GM23338 (cell line): Measurements from ENCODE around the gene PDSS2. TPM values are rescaled to one million over a fixed set of nuclear protein-coding genes. Genes with fewer than 3 reads are reported as not detected.

Source experiments
- ATAC-seq: fragments of 200-7000 bp; cut with Tn5 transposase; 3 replicates; pipeline ENCODE4 v1.9.1; 2020
- DNase-seq: peaks from one replicate; pipeline ENCODE4 v3.0.0-alpha.2; 2015; ENCODE audit warnings: low spot score
- H2AFZ ChIP-seq: fragments of 200-600 bp; sonication (generic); 2 replicates; pipeline ENCODE4 v1.8.0; 2016; ENCODE audit warnings: antibody characterized with exemption, mild to moderate bottlenecking, moderate library complexity
- H3F3A ChIP-seq: fragments of 200-600 bp; sonication (generic); replicated peaks from 2 replicates; pipeline ENCODE4 v1.8.0; 2017; ENCODE audit warnings: antibody characterized with exemption, mixed run types, low read depth
- H3K27ac ChIP-seq: fragments of 200-600 bp; sonication (generic); 2 replicates; pipeline ENCODE4 v1.6.1; 2016; ENCODE audit warnings: low read depth
- H3K27me3 ChIP-seq: fragments of 200-600 bp; sonication (generic); 2 replicates; pipeline ENCODE4 v1.8.0; 2016; ENCODE audit warnings: mild to moderate bottlenecking, mixed run types, moderate library complexity; ENCODE audit not compliant: insufficient read depth
- H3K36me3 ChIP-seq: fragments of 200-600 bp; sonication (generic); 2 replicates; pipeline ENCODE4 v1.8.0; 2016; ENCODE audit warnings: mild to moderate bottlenecking; ENCODE audit not compliant: insufficient read depth
- H3K4me1 ChIP-seq: fragments of 200-600 bp; sonication (generic); 2 replicates; pipeline ENCODE4 v1.8.0; 2016; ENCODE audit warnings: mild to moderate bottlenecking, moderate library complexity; ENCODE audit not compliant: insufficient read depth
- H3K4me2 ChIP-seq: fragments of 200-600 bp; sonication (generic); 2 replicates; pipeline ENCODE4 v1.7.1; 2017; ENCODE audit warnings: mixed run types
- H3K4me3 ChIP-seq: fragments of 200-600 bp; sonication (generic); 2 replicates; pipeline ENCODE4 v1.6.1; 2016; ENCODE audit warnings: mixed run types
- H3K79me2 ChIP-seq: fragments of 200-600 bp; sonication (generic); replicated peaks from 2 replicates; pipeline ENCODE4 v1.8.0; 2017; ENCODE audit warnings: mild to moderate bottlenecking; ENCODE audit not compliant: insufficient read depth
- H3K9me2 ChIP-seq: fragments of 200-600 bp; sonication (generic); 2 replicates; pipeline ENCODE4 v1.8.0; 2017; ENCODE audit not compliant: insufficient read depth
- H4K20me1 ChIP-seq: fragments of 200-600 bp; sonication (generic); replicated peaks from 2 replicates; pipeline ENCODE4 v1.8.0; 2017; ENCODE audit warnings: mild to moderate bottlenecking; ENCODE audit not compliant: insufficient read depth
- H3K27ac Mint-ChIP-seq: 2 replicates; pipeline ENCODE4 v1.8.0; 2020; ENCODE audit warnings: inconsistent platforms, mild to moderate bottlenecking, moderate library complexity, mixed read lengths
- H3K27me3 Mint-ChIP-seq: 3 replicates; pipeline ENCODE4 v1.8.0; 2022; ENCODE audit warnings: low read depth, mild to moderate bottlenecking, moderate library complexity, mixed read lengths, inconsistent platforms; ENCODE audit not compliant: insufficient read depth, poor library complexity
- H3K36me3 Mint-ChIP-seq: 3 replicates; pipeline ENCODE4 v1.8.0; 2021; ENCODE audit warnings: low read depth, mild to moderate bottlenecking, inconsistent platforms, moderate library complexity, mixed read lengths
- H3K4me1 Mint-ChIP-seq: 3 replicates; pipeline ENCODE4 v1.8.0; 2020; ENCODE audit warnings: mild to moderate bottlenecking, inconsistent platforms, mixed read lengths
- H3K4me3 Mint-ChIP-seq: 3 replicates; pipeline ENCODE4 v1.8.0; 2021; ENCODE audit warnings: moderate library complexity, mild to moderate bottlenecking, inconsistent platforms, mixed read lengths
- H3K9me3 Mint-ChIP-seq: 3 replicates; pipeline ENCODE4 v1.8.0; 2020; ENCODE audit warnings: moderate library complexity, mild to moderate bottlenecking, inconsistent platforms, mixed read lengths
- CREB1 ChIP-seq: fragments of 250-450 bp; sonication (Bioruptor Pico); IDR thresholded peaks from 2 replicates; pipeline ENCODE4 v1.5.0; 2020; ENCODE audit warnings: low read depth, mild to moderate bottlenecking, moderate library complexity
- CTCF ChIP-seq, 2 experiments: fragments of 200-600 bp in 1 of 2; sonication (generic) in 1 of 2; conservative IDR thresholded peaks; 2 replicates each; pipeline versions ENCODE4 v1.5.1 to v1.6.1; 2016 to 2017; ENCODE audit warnings: antibody characterized with exemption in 2 of 2, low read depth in 2 of 2, mild to moderate bottlenecking in 2 of 2, moderate library complexity in 1 of 2
- EZH2 ChIP-seq: fragments of 200-600 bp; sonication (generic); IDR thresholded peaks from one replicate; pipeline ENCODE4 v1.8.0; 2017; ENCODE audit warnings: antibody characterized with exemption, mild to moderate bottlenecking, low read depth; ENCODE audit not compliant: unreplicated experiment
- EZH2phosphoT487 ChIP-seq: fragments of 200-600 bp; sonication (generic); IDR thresholded peaks from one replicate; pipeline ENCODE4 v1.8.1; 2018; ENCODE audit warnings: antibody characterized with exemption; ENCODE audit not compliant: unreplicated experiment
- JUNB ChIP-seq: IDR thresholded peaks from one replicate; pipeline ENCODE4 v1.6.1; 2016; ENCODE audit warnings: antibody characterized with exemption; ENCODE audit not compliant: unreplicated experiment
- NANOG ChIP-seq: IDR thresholded peaks from 2 replicates; pipeline ENCODE4 v1.6.1; 2016; ENCODE audit warnings: antibody characterized with exemption, borderline replicate concordance
- POLR2AphosphoS5 ChIP-seq: IDR thresholded peaks from 2 replicates; pipeline ENCODE4 v1.6.1; 2016; ENCODE audit warnings: antibody characterized with exemption, low read depth
- REST ChIP-seq: IDR thresholded peaks from one replicate; pipeline ENCODE4 v1.6.1; 2018; ENCODE audit warnings: antibody characterized with exemption; ENCODE audit not compliant: unreplicated experiment
- STAT1 ChIP-seq: IDR thresholded peaks from one replicate; pipeline ENCODE4 v1.6.1; 2016; ENCODE audit warnings: antibody characterized with exemption; ENCODE audit not compliant: unreplicated experiment
- ZNF114 ChIP-seq: fragments of 250-450 bp; sonication (Bioruptor Pico); IDR thresholded peaks from 2 replicates; pipeline ENCODE4 v1.5.0; 2020; ENCODE audit warnings: mild to moderate bottlenecking, moderate library complexity
- ZNF331 ChIP-seq: fragments of 250-450 bp; sonication (Bioruptor Pico); IDR thresholded peaks from 2 replicates; pipeline ENCODE4 v1.5.0; 2020; ENCODE audit warnings: low read depth, mild to moderate bottlenecking, moderate library complexity
- polyA plus RNA-seq: library from polyadenylated mRNA; unstranded; fragments of >200 nt; fragmentation: Nextera tagmentation; extraction: Ambion mirVana; gene quantifications from 2 replicates; pipeline ENCODE4 v1.2.1, GENCODE V29; 2016
- total RNA-seq: library from RNA; depleted of rRNA; stranded (reverse); fragments of >200 nt; shearing (Covaris generic); gene quantifications from 2 replicates; pipeline ENCODE4 v1.2.3, GENCODE V29; 2014
- TF ChIP-seq, protein P1 (sequence below): fragments of 250-450 bp; sonication (Bioruptor Pico); IDR thresholded peaks from 2 replicates; pipeline ENCODE4 v1.5.0; 2020; ENCODE audit warnings: mild to moderate bottlenecking, moderate library complexity
- TF ChIP-seq, protein P2 (sequence below): IDR thresholded peaks from 2 replicates; pipeline ENCODE4 v1.6.1; 2016; ENCODE audit warnings: antibody characterized with exemption

The PDSS2 gene
- total and polyA plus RNA-seq, 2 experiments from 2014 or later: 7.3 to 16.7 TPM

- H3K4me3 Mint-ChIP-seq: no peak overlapping the region
Measured at GRCh38 chr6:107314531-107314939, 144.8 kb downstream of the PDSS2 start.

More at GRCh38 chr6:107314531-107314939, 144.8 kb downstream of the PDSS2 start:
- Histone ChIP-seq H3K4me3 (no peak overlapping the region), H2AFZ (no peak overlapping the region), H3K27me3 (no peaks in the 10 kb centered on the region), H3K79me2 (no peaks in the 10 kb centered on the region), H3K9me2 (no peaks in the 10 kb centered on the region), H3K36me3 (no peaks in the 10 kb centered on the region), H3K27ac (no peak overlapping the region), H3F3A (no peaks in the 10 kb centered on the region), H3K4me2 (no peak overlapping the region), H4K20me1 (no peaks in the 10 kb centered on the region), H3K4me1 (no peaks in the 10 kb centered on the region)
- H3K36me3 Mint-ChIP-seq: no peaks in the 10 kb centered on the region; the same call in 2 of the 3 replicates
- H3K27ac Mint-ChIP-seq: no peak overlapping the region
- ATAC-seq (no peak), DNase-seq (no peak)
- no peaks in the 10 kb centered on the region for H3K27me3 Mint-ChIP-seq
- no peaks in the 10 kb centered on the region for H3K9me3 Mint-ChIP-seq
- no peaks in the 10 kb centered on the region; the same call in 2 of the 3 replicates for H3K4me1 Mint-ChIP-seq
- TF ChIP-seq POLR2AphosphoS5 (no peak), NANOG (no peak), CTCF (conservative IDR thresholded peaks at IDR 0.05; ENCODE audit: low read depth in 2 of 2) (no peak), CREB1 (CRISPR knock-in tag) (no peak), EZH2 (no peak), ZNF331 (CRISPR knock-in tag) (no peak), REST (no peak), EZH2phosphoT487 (no peak), JUNB (no peak), STAT1 (no peak), ZNF114 (CRISPR knock-in tag) (no peak)
- TF ChIP-seq, protein P1, sequence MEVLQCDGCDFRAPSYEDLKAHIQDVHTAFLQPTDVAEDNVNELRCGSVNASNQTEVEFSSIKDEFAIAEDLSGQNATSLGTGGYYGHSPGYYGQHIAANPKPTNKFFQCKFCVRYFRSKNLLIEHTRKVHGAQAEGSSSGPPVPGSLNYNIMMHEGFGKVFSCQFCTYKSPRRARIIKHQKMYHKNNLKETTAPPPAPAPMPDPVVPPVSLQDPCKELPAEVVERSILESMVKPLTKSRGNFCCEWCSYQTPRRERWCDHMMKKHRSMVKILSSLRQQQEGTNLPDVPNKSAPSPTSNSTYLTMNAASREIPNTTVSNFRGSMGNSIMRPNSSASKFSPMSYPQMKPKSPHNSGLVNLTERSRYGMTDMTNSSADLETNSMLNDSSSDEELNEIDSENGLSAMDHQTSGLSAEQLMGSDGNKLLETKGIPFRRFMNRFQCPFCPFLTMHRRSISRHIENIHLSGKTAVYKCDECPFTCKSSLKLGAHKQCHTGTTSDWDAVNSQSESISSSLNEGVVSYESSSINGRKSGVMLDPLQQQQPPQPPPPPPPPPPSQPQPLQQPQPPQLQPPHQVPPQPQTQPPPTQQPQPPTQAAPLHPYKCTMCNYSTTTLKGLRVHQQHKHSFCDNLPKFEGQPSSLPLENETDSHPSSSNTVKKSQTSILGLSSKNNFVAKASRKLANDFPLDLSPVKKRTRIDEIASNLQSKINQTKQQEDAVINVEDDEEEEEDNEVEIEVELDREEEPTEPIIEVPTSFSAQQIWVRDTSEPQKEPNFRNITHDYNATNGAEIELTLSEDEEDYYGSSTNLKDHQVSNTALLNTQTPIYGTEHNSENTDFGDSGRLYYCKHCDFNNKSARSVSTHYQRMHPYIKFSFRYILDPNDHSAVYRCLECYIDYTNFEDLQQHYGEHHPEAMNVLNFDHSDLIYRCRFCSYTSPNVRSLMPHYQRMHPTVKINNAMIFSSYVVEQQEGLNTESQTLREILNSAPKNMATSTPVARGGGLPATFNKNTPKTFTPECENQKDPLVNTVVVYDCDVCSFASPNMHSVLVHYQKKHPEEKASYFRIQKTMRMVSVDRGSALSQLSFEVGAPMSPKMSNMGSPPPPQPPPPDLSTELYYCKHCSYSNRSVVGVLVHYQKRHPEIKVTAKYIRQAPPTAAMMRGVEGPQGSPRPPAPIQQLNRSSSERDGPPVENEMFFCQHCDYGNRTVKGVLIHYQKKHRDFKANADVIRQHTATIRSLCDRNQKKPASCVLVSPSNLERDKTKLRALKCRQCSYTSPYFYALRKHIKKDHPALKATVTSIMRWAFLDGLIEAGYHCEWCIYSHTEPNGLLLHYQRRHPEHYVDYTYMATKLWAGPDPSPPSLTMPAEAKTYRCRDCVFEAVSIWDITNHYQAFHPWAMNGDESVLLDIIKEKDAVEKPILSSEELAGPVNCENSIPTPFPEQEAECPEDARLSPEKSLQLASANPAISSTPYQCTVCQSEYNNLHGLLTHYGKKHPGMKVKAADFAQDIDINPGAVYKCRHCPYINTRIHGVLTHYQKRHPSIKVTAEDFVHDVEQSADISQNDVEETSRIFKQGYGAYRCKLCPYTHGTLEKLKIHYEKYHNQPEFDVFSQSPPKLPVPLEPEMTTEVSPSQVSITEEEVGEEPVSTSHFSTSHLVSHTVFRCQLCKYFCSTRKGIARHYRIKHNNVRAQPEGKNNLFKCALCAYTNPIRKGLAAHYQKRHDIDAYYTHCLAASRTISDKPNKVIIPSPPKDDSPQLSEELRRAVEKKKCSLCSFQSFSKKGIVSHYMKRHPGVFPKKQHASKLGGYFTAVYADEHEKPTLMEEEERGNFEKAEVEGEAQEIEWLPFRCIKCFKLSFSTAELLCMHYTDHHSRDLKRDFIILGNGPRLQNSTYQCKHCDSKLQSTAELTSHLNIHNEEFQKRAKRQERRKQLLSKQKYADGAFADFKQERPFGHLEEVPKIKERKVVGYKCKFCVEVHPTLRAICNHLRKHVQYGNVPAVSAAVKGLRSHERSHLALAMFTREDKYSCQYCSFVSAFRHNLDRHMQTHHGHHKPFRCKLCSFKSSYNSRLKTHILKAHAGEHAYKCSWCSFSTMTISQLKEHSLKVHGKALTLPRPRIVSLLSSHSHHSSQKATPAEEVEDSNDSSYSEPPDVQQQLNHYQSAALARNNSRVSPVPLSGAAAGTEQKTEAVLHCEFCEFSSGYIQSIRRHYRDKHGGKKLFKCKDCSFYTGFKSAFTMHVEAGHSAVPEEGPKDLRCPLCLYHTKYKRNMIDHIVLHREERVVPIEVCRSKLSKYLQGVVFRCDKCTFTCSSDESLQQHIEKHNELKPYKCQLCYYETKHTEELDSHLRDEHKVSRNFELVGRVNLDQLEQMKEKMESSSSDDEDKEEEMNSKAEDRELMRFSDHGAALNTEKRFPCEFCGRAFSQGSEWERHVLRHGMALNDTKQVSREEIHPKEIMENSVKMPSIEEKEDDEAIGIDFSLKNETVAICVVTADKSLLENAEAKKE: no peak
- TF ChIP-seq, protein P2, sequence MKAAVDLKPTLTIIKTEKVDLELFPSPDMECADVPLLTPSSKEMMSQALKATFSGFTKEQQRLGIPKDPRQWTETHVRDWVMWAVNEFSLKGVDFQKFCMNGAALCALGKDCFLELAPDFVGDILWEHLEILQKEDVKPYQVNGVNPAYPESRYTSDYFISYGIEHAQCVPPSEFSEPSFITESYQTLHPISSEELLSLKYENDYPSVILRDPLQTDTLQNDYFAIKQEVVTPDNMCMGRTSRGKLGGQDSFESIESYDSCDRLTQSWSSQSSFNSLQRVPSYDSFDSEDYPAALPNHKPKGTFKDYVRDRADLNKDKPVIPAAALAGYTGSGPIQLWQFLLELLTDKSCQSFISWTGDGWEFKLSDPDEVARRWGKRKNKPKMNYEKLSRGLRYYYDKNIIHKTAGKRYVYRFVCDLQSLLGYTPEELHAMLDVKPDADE: no peak
